Hepatocyte (in vitro differentiated cells): ENCODE results near the gene SLX1A.

Experiments
- CTCF ChIP-seq: fragments of 200-600 bp; sonication (generic); IDR thresholded peaks from 2 replicates; pipeline ENCODE4 v1.5.1; 2016; ENCODE audit warnings: antibody characterized with exemption, mild to moderate bottlenecking; ENCODE audit not compliant: poor library complexity
- EZH2 ChIP-seq: fragments of 200-600 bp; sonication (generic); IDR thresholded peaks from 2 replicates; pipeline ENCODE4 v1.6.1; 2016; ENCODE audit warnings: antibody characterized with exemption, mild to moderate bottlenecking, borderline replicate concordance

DNA sequence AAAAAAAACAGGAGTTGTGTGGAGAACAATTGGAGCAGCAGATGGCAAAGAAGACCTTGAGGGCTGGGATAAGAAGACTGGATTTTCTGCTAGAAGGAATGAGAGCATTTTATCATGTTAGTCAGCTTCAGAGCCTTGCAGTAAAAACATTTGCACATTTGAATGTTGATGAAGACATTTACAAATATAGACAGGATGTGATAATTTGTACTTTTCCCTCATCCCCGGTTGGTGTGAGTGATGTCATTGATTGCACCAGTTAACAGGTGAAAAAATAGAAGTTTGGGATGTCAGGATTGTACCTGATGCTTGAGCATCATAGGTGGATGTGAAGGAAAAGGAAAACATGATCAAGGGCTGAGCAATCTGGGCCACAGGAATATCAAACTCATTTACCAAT lies 48.0 kb upstream of the SLX1A start:
- no peak for TF ChIP-seq CTCF
- no peak for TF ChIP-seq EZH2
